Endothelial cell of umbilical vein (primary cell): ENCODE measurements around the gene SUSD6. TPM values are rescaled to one million over a fixed set of nuclear protein-coding genes. Genes with fewer than 3 reads are reported as not detected.

Experiments used
- BruUV-seq: library from RNA; stranded (reverse); fragments of 400-500 nt; replicated peaks from 2 replicates; lab custom pipeline; 2021; lab: Mats Ljungman, UMichigan
- CTCF ChIA-PET: fragments of 300-600, 350-600 bp; sonication (Branson Sonifier 250); formaldehyde crosslinking; loops from one replicate; lab custom pipeline; 2021; ENCODE audit warnings: antibody characterized with exemption, inconsistent platforms; lab: Charles Lee
- POLR2A ChIA-PET: fragments of 300-600, 350-600 bp; sonication (Branson Sonifier 250); formaldehyde crosslinking; loops from one replicate; lab custom pipeline; 2021; ENCODE audit warnings: antibody characterized with exemption, inconsistent platforms; lab: Charles Lee
- DNase-seq: peaks from one replicate; pipeline ENCODE4 v3.0.0-alpha.2; 2011; ENCODE audit warnings: low read depth, low spot score
- FAIRE-seq: peaks from 2 replicates; lab custom pipeline; 2011; peaks lifted over from hg19 to GRCh38; lab: Jason Lieb, UNC
- H2AFZ ChIP-seq: 2 replicates; pipeline ENCODE4 v1.6.0; 2012; ENCODE audit warnings: low read depth, low read length, control low read depth, inconsistent platforms
- H3K27ac ChIP-seq: 2 replicates; pipeline ENCODE4 v1.5.1; 2011; ENCODE audit warnings: low read depth, mild to moderate bottlenecking, control low read depth, low read length, moderate library complexity; ENCODE audit not compliant: insufficient read depth
- H3K27me3 ChIP-seq, 2 experiments: 2 replicates each; pipeline versions ENCODE4 v1.6.0 to v1.6.1; 2011; ENCODE audit warnings: low read length in 2 of 2, mixed read lengths in 1 of 2; ENCODE audit not compliant: control insufficient read depth in 2 of 2, insufficient read depth in 2 of 2
- H3K36me3 ChIP-seq, 2 experiments: 2 replicates in 1 of 2; 3 replicates in 1 of 2; pipeline ENCODE4 v1.5.1; 2011; ENCODE audit warnings: low read length in 2 of 2, mild to moderate bottlenecking in 1 of 2, moderate library complexity in 1 of 2; ENCODE audit not compliant: control insufficient read depth in 2 of 2, insufficient read depth in 2 of 2; ENCODE audit errors: extremely low read depth in 1 of 2
- H3K4me1 ChIP-seq: 3 replicates; pipeline ENCODE4 v1.5.1; 2011; ENCODE audit warnings: mild to moderate bottlenecking, low read length; ENCODE audit not compliant: control insufficient read depth, insufficient read depth; ENCODE audit errors: extremely low read depth
- H3K4me2 ChIP-seq: 2 replicates; pipeline ENCODE4 v1.6.1; 2011; ENCODE audit warnings: low read length, control low read depth, mixed read lengths; ENCODE audit not compliant: insufficient read depth
- H3K4me3 ChIP-seq, 3 experiments: fragments of 200-600 bp in 1 of 3; sonication (generic), shearing (Covaris generic) in 1 of 3; replicated peaks in 1 of 3; 2 replicates each; pipeline ENCODE4 v1.5.1; 2011 to 2016; ENCODE audit warnings: control low read depth in 3 of 3, low read length in 3 of 3, mild to moderate bottlenecking in 2 of 3, inconsistent platforms in 1 of 3, low read depth in 1 of 3, moderate library complexity in 1 of 3; ENCODE audit not compliant: insufficient read depth in 1 of 3
- H3K79me2 ChIP-seq: 2 replicates; pipeline ENCODE4 v1.6.0; 2012; ENCODE audit warnings: low read length, inconsistent platforms; ENCODE audit not compliant: control insufficient read depth, insufficient read depth
- H3K9ac ChIP-seq: replicated peaks from 2 replicates; pipeline ENCODE3; 2011; ENCODE audit warnings: low read length, control low read depth; ENCODE audit not compliant: insufficient read depth; ENCODE audit errors: extremely low read depth
- H3K9me1 ChIP-seq: replicated peaks from 3 replicates; pipeline ENCODE4 v1.6.0; 2011; ENCODE audit warnings: mild to moderate bottlenecking, low read length; ENCODE audit not compliant: control insufficient read depth, insufficient read depth; ENCODE audit errors: extremely low read depth
- H3K9me3 ChIP-seq: replicated peaks from 2 replicates; pipeline ENCODE4 v1.5.1; 2012; ENCODE audit warnings: low read length, inconsistent platforms; ENCODE audit not compliant: control insufficient read depth, insufficient read depth
- H4K20me1 ChIP-seq: replicated peaks from 2 replicates; pipeline ENCODE3; 2011; ENCODE audit warnings: mild to moderate bottlenecking, low read length; ENCODE audit not compliant: control insufficient read depth, insufficient read depth; ENCODE audit errors: extremely low read depth
- FOS ChIP-seq: IDR thresholded peaks from 2 replicates; pipeline ENCODE4 v1.6.1; 2011; ENCODE audit warnings: mild to moderate bottlenecking, low read length, moderate library complexity, borderline replicate concordance; ENCODE audit not compliant: insufficient read depth
- MYC ChIP-seq: IDR thresholded peaks from one replicate; pipeline ENCODE4 v1.6.1; 2011; ENCODE audit warnings: mild to moderate bottlenecking, low read depth, low read length
- POLR2A ChIP-seq: IDR thresholded peaks from 2 replicates; pipeline ENCODE4 v1.6.1; 2012; ENCODE audit warnings: low read depth, mild to moderate bottlenecking, control low read depth, low read length
- POLR2AphosphoS5 ChIP-seq: IDR thresholded peaks from 2 replicates; pipeline ENCODE4 v1.6.1; 2012; ENCODE audit warnings: low read depth, mild to moderate bottlenecking, control low read depth, low read length, moderate library complexity; ENCODE audit not compliant: insufficient read depth
- dilution Hi-C: fragments of 300-500 bp; cut with MboI; formaldehyde crosslinking; loops from one replicate; pipeline ENCODE4 v1.15.0; 2019; ENCODE audit warnings: low sequenced_read_pairs; ENCODE audit not compliant: extremely low pct_ligation_motif_present
- intact Hi-C: fragments of 100-400 bp; cut with micrococcal nuclease; formaldehyde crosslinking; loops from one replicate; pipeline ENCODE4 v1.10.0; 2022
- polyA plus RNA-seq, 4 experiments: library from polyadenylated mRNA; depleted of rRNA in 3 of 4; stranded (reverse) in 3 of 4; unstranded in 1 of 4; fragments of >200 nt; gene quantifications; 2 replicates each; pipeline versions ENCODE4 v1.2.1 to v1.2.3, GENCODE V29; 2011 to 2012; ENCODE audit warnings: missing spikeins in 1 of 4
- total RNA-seq: library from RNA; stranded (reverse); gene quantifications from 2 replicates; pipeline ENCODE4 v1.2.3, GENCODE V29; 2021
- TF ChIP-seq, protein P1 (sequence below): IDR thresholded peaks from 2 replicates; pipeline ENCODE4 v1.6.1; 2011; ENCODE audit not compliant: insufficient read depth, insufficient read length
- TF ChIP-seq, protein P2 (sequence below), 2 donors: IDR thresholded peaks; 1 replicate in 1 of 2; 2 replicates in 1 of 2; pipeline ENCODE4 v1.5.1; 2011; ENCODE audit warnings: low read length in 2 of 2, mild to moderate bottlenecking in 2 of 2, moderate library complexity in 2 of 2, control low read depth in 1 of 2, inconsistent platforms in 1 of 2, low read depth in 1 of 2; ENCODE audit not compliant: insufficient read depth in 1 of 2; ENCODE audit errors: extremely low read depth in 1 of 2

The SUSD6 gene
- total and polyA plus RNA-seq, 2 donors (not counting 3 experiments of a cell fraction or from before 2014, with no cell fraction given), result 13.4 to 19.5 TPM

DNA sequence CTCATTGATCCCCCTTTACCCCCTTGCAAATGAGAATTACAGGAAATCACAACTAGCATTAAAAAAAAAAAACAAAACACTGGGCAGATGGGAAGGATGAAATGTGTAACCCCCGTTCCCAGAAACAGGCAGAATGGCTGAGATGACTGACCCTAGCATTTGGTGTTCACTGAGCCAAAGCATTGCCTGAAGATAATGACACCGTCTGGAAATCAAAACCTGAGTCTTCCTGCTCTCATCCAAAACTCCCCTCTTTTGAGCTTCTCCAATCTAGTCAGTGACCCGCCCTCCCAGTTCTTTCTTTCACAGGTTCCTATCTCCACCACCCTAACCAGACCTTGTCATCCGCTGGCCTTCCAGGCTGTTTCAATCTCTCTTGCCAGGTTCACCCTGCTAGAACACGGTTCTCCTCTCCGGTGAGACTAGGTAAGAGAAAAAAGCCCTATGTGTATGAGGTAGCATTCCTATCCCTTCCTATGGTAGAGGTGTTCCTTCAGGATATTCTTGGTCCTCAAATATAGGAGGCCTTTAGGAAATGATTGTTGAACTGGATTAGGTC is 21.3 kb downstream of the SUSD6 start:
- FAIRE-seq (no peak), DNase-seq (peak; percentile 43)
- Histone ChIP-seq H2AFZ (no peak overlapping the region), H3K4me1 (peaks cover 24% of the 10 kb centered on the region), H3K27me3 (no peaks in the 10 kb centered on the region), H3K4me2 (no peak overlapping the region), H3K4me3 (no peak overlapping the region), H3K9me3 (no peaks in the 10 kb centered on the region), H3K79me2 (peaks cover 50% of the 10 kb centered on the region), H3K27ac (no peak overlapping the region), H3K9ac (no peak overlapping the region), H3K9me1 (no peaks in the 10 kb centered on the region), H3K36me3 (no peaks in the 10 kb centered on the region), H4K20me1 (peaks cover 7% of the 10 kb centered on the region)
- dilution Hi-C loops (no loop called here), intact Hi-C loops (no loop called here)
- POLR2A ChIA-PET, result no interaction called here
- no TSS peak for BruUV-seq
- CTCF ChIA-PET, result interaction anchor here (0.5 to 1.1 kb wide), 2 partner anchors 21 to 28 kb away, joined by 3 read pairs; no protein-coding TSS in a partner anchor
- TF ChIP-seq FOS, result no peak
- no peak for TF ChIP-seq POLR2AphosphoS5

DNA sequence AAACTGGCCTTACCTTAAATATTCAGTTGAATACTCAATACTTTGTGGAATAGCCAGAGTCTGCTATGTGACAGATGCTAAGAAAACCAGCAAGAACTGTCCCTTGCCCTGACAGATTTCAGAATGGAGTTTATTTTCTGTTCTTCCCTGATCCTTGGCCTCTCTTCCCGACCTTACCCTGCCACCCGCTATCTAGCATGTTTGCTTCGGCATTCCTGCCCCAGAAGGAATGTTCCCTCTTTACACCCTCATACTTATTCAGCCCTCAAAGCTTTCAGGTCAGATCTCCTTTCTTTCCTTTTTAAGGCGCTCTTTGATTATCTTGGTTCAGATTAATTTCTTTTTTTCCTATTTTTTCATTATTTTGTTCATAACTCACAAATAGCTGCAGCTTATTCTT is 21.8 kb downstream of the SUSD6 start:
- H3K27ac ChIP-seq, result no peak overlapping the region
- H3K9ac ChIP-seq, result no peak overlapping the region
- H3K4me1 ChIP-seq, result peaks cover 24% of the 10 kb centered on the region
- H3K36me3 ChIP-seq, result no peaks in the 10 kb centered on the region
- dilution Hi-C loops, result no loop called here
- FAIRE-seq, result peak; percentile 73
- H3K4me2 ChIP-seq, result peak overlapping the region; percentile 15
- DNase-seq, result no peak
- intact Hi-C loops, result no loop called here
- POLR2A ChIA-PET, result no interaction called here
- peaks cover 52% of the 10 kb centered on the region for H3K79me2 ChIP-seq
- no TSS peak for BruUV-seq
- H3K9me3 ChIP-seq, result no peaks in the 10 kb centered on the region
- H3K4me3 ChIP-seq, result no peak overlapping the region
- H3K27me3 ChIP-seq, result no peaks in the 10 kb centered on the region
- H4K20me1 ChIP-seq, result peaks cover 7% of the 10 kb centered on the region
- TF ChIP-seq, protein P1, sequence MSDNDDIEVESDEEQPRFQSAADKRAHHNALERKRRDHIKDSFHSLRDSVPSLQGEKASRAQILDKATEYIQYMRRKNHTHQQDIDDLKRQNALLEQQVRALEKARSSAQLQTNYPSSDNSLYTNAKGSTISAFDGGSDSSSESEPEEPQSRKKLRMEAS, result no peak
- TF ChIP-seq FOS, result no peak
- TF ChIP-seq POLR2A, result no peak
- TF ChIP-seq, protein P2, sequence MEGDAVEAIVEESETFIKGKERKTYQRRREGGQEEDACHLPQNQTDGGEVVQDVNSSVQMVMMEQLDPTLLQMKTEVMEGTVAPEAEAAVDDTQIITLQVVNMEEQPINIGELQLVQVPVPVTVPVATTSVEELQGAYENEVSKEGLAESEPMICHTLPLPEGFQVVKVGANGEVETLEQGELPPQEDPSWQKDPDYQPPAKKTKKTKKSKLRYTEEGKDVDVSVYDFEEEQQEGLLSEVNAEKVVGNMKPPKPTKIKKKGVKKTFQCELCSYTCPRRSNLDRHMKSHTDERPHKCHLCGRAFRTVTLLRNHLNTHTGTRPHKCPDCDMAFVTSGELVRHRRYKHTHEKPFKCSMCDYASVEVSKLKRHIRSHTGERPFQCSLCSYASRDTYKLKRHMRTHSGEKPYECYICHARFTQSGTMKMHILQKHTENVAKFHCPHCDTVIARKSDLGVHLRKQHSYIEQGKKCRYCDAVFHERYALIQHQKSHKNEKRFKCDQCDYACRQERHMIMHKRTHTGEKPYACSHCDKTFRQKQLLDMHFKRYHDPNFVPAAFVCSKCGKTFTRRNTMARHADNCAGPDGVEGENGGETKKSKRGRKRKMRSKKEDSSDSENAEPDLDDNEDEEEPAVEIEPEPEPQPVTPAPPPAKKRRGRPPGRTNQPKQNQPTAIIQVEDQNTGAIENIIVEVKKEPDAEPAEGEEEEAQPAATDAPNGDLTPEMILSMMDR (IDR thresholded peaks at IDR 0.05; ENCODE audit: extremely low read depth in 1 of 2, insufficient read depth in 1 of 2, low read depth in 1 of 2, low read length in 2 of 2), result no peak
- no peak for TF ChIP-seq MYC
- TF ChIP-seq POLR2AphosphoS5, result no peak
- H2AFZ ChIP-seq, result no peak overlapping the region
- CTCF ChIA-PET, result interaction anchor here (0.5 to 1.1 kb wide), 2 partner anchors 20 to 29 kb away, joined by 3 read pairs; no protein-coding TSS in a partner anchor
- no peaks in the 10 kb centered on the region for H3K9me1 ChIP-seq
